ENCODE measurements around the gene TTBK2.

The TTBK2 gene

GRCh38 chr15:42725331-42725903 is 195.2 kb downstream of the TTBK2 start:
- no peak overlapping the region for H3K27ac ChIP-seq (ENCODE audit: poor library complexity, severe bottlenecking)
- ATAC-seq (ENCODE audit: low read depth) (no peak), DNase-seq (ENCODE audit: low spot score) (no peak)
- H3K36me3 ChIP-seq (ENCODE audit: low read depth) = peaks cover 73% of the 10 kb centered on the region
- no peak overlapping the region for H3K4me3 ChIP-seq (ENCODE audit: severe bottlenecking)
- TF ChIP-seq CTCF (IDR thresholded peaks at IDR 0.05; ENCODE audit: poor library complexity, severe bottlenecking) = no peak
- no peaks in the 10 kb centered on the region for H3K27me3 ChIP-seq (ENCODE audit: insufficient read depth, poor library complexity, severe bottlenecking)
- no peaks in the 10 kb centered on the region for H3K9me3 ChIP-seq (ENCODE audit: severe bottlenecking)
- peaks cover 6% of the 10 kb centered on the region for H3K4me1 ChIP-seq (ENCODE audit: insufficient read depth, poor library complexity, severe bottlenecking)

- no peaks in the 10 kb centered on the region for H3K9me3 ChIP-seq (ENCODE audit: severe bottlenecking)
- no peaks in the 10 kb centered on the region for H3K27me3 ChIP-seq (ENCODE audit: insufficient read depth, poor library complexity, severe bottlenecking)
- DNase-seq (ENCODE audit: low spot score) = no peak
- H3K36me3 ChIP-seq (ENCODE audit: low read depth) = peaks cover 64% of the 10 kb centered on the region
- no peak for ATAC-seq (ENCODE audit: low read depth)
- no peak overlapping the region for H3K27ac ChIP-seq (ENCODE audit: poor library complexity, severe bottlenecking)
- H3K4me3 ChIP-seq (ENCODE audit: severe bottlenecking) = no peak overlapping the region
- H3K4me1 ChIP-seq (ENCODE audit: insufficient read depth, poor library complexity, severe bottlenecking) = peaks cover 6% of the 10 kb centered on the region
- no peak for TF ChIP-seq CTCF (IDR thresholded peaks at IDR 0.05; ENCODE audit: poor library complexity, severe bottlenecking)
Observed at GRCh38 chr15:42724276-42724675, 196.3 kb downstream of the TTBK2 start.

- no peaks in the 10 kb centered on the region for H3K9me3 ChIP-seq (ENCODE audit: severe bottlenecking)
- no peaks in the 10 kb centered on the region for H3K27me3 ChIP-seq (ENCODE audit: insufficient read depth, poor library complexity, severe bottlenecking)
- H3K27ac ChIP-seq (ENCODE audit: poor library complexity, severe bottlenecking) = no peak overlapping the region
- TF ChIP-seq CTCF (IDR thresholded peaks at IDR 0.05; ENCODE audit: poor library complexity, severe bottlenecking) = peak; percentile 50
- H3K4me1 ChIP-seq (ENCODE audit: insufficient read depth, poor library complexity, severe bottlenecking) = peaks cover 6% of the 10 kb centered on the region
- DNase-seq (ENCODE audit: low spot score) (no peak), ATAC-seq (ENCODE audit: low read depth) (no peak)
- peaks cover 54% of the 10 kb centered on the region for H3K36me3 ChIP-seq (ENCODE audit: low read depth)
- no peak overlapping the region for H3K4me3 ChIP-seq (ENCODE audit: severe bottlenecking)
Observed at GRCh38 chr15:42723068-42723467, 197.5 kb downstream of the TTBK2 start.

- Histone ChIP-seq H3K36me3 (ENCODE audit: low read depth) (peaks cover 42% of the 10 kb centered on the region), H3K4me1 (ENCODE audit: insufficient read depth, poor library complexity, severe bottlenecking) (peaks cover 6% of the 10 kb centered on the region), H3K27me3 (ENCODE audit: insufficient read depth, poor library complexity, severe bottlenecking) (no peaks in the 10 kb centered on the region)
Observed at GRCh38 chr15:42721916-42722315, 198.7 kb downstream of the TTBK2 start.

More at GRCh38 chr15:42721916-42722315, 198.7 kb downstream of the TTBK2 start:
- DNase-seq (ENCODE audit: low spot score) (peak; percentile 52), ATAC-seq (ENCODE audit: low read depth) (no peak)
- Histone ChIP-seq H3K9me3 (ENCODE audit: severe bottlenecking) (no peaks in the 10 kb centered on the region), H3K4me3 (ENCODE audit: severe bottlenecking) (no peak overlapping the region), H3K27ac (ENCODE audit: poor library complexity, severe bottlenecking) (no peak overlapping the region)
- TF ChIP-seq CTCF (IDR thresholded peaks at IDR 0.05; ENCODE audit: poor library complexity, severe bottlenecking) = no peak
